NCI-H128 (cell line): ENCODE data around the gene ESRRB.
A peak's percentile ranks its signal among the peaks of the same experiment; 100 is the strongest.

ENCODE experiments used
- DNase-seq: peaks from one replicate; lab custom pipeline; 2025; ENCODE audit not compliant: unreplicated experiment; lab: John Stamatoyannopoulos, UW

The ESRRB gene

DNA sequence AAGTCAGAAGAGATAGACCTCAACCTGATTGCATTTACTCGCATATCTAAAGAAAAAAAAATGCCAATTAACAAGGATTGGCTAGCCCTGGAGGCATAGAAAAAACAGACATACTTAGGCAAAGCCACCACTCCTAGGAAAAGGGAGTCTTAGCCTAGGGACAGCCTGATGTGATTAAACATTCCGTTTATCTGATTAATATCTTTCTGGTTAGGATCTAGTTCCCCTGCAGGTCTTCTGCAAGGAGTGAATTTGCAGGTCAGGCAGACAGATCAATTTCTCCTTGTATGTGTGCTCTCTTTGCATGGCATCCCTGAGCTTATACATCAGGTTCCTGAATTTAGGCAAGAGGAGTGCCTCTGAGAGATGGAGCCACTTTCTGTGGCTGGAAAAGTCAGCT, 70.5 kb downstream of the ESRRB start:
- DNase-seq = no peak

- no peak for DNase-seq
Measured at GRCh38 chr14:76446921-76447320, 71.0 kb downstream of the ESRRB start.

GRCh38 chr14:76450476-76450875, 74.5 kb downstream of the ESRRB start:
- DNase-seq = no peak

- no peak for DNase-seq
Measured at GRCh38 chr14:76456200-76456599, 80.3 kb downstream of the ESRRB start.

- no peak for DNase-seq
Measured at GRCh38 chr14:76456891-76457586, 81.1 kb downstream of the ESRRB start.

DNA sequence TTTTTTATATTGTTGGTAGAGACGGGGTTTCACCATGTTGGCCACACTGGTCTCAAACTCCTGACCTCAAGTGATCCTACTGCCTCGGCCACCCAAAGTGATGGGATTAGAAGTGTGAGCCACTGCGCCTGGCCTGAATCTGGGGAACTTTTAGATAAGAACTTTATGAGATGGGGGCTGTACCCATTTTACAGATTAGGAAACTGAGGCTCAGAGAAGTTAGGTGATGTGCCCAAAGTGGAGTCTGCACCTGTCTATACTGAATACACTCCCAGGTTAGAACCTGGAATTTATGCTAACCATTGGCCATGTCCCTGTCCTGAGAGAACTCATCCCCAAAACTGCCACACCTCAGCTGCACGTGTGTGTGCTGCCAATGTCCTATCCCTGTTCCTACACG, 81.9 kb downstream of the ESRRB start:
- no peak for DNase-seq

DNA sequence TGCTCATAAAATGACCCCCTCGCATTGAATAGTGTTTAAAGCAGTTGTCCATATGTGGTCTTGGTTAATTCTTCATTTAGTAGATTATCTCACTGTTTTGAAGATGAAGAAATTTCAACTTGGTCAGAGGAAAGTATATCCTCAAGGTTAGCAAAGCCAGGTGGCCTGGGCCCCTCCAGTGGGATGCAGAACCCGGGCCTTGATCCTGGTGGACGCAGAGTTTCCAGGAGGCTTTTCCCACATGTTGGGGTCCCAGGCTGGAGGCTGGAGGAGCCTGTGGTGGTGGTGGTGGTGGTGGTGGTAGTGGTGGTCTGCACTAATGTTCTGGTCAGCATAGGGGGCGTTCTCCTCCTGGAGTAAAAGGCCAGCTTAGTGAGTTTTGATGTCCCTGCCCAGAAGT, 85.9 kb downstream of the ESRRB start:
- no peak for DNase-seq

DNA sequence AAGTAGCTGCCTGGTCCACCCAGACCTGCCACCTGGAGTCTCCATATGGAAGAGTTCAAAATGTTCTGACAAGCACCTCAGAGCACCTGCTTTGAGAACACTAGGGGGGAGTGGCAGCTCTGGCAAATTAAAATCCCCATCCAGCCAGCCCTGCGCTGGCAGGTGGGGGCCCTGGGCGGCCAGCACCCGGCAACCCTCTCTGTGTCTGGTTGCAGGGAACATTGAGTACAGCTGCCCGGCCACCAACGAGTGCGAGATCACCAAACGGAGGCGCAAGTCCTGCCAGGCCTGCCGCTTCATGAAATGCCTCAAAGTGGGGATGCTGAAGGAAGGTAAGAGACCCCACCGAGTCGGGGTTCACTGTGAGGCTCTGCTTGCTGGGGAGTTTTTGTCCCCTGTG, 86.4 kb downstream of the ESRRB start:
- DNase-seq = no peak

GRCh38 chr14:76463105-76463504, 87.2 kb downstream of the ESRRB start:
- no peak for DNase-seq

GRCh38 chr14:76464856-76465255, 88.9 kb downstream of the ESRRB start:
- no peak for DNase-seq

- no peak for DNase-seq
Measured at GRCh38 chr14:76465664-76466063, 89.7 kb downstream of the ESRRB start.

DNA sequence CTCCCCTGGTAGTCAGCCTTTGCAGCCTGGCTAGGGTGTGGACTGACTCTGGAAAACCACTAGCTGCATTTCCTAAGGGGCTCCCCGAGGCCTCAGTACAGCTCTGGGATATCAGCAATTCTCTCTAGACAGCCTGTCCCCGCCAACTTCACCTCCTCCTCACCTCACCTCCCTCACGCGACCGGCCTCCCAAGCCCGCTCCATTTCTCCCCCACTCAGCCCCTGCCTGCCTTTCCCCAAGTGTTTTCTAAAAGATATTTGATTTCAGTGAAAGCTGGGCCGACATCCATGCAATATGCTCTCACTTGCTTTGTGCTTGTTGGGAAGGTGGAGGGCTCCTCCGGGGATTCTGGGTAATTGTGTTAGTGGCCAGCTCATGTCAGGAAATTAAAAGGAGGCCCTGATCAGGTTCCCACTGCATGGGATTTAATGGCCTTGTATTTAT, 91.8 kb downstream of the ESRRB start:
- DNase-seq = peak; percentile 71

DNA sequence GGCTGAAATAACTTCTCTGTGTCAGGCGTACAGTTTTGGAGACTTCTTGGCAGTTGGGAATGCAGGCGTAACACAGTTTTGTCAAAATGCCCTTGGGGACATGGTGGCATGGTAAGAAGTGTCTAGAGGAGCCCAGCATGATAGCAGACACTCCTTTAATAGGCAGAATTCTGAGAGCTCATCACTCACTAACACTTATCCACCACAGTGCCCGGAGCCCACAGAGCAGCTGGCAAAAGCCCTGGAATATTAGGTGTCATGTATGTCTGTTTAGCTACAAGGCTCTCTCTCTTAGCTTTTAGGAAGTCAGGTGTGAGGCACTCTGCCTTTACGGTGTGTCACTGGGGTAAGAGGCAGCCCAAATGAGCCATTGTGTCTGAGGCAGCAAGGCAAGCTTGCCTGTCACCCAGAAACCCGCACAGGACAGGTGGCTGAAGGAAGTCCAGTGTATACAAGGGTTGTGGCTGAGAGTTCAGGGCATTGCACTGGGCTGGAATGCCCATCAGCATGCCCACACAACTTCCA, 96.3 kb downstream of the ESRRB start:
- peak; percentile 38 for DNase-seq

- DNase-seq = no peak
Measured at GRCh38 chr14:76473481-76474263, 97.7 kb downstream of the ESRRB start.

DNA sequence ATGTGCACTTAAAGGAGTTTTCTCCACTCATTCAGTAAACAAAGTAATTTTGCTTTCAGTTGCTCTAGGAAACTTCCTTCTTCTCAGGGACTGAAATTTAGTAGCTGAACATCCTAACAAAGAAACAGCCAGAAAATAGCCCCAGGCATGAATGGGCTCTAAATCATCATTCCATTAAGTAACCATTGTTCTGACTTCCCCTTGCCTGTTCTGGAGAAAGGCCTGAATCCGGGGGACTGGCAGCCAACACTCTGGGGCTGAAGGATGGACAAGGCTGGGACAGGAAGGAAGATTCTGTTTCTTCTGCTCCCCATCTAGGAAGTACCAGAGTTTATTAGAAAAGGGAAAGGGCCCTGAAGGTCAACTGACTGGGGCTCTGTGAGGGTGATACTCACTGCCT, 104.5 kb downstream of the ESRRB start:
- DNase-seq = no peak

DNA sequence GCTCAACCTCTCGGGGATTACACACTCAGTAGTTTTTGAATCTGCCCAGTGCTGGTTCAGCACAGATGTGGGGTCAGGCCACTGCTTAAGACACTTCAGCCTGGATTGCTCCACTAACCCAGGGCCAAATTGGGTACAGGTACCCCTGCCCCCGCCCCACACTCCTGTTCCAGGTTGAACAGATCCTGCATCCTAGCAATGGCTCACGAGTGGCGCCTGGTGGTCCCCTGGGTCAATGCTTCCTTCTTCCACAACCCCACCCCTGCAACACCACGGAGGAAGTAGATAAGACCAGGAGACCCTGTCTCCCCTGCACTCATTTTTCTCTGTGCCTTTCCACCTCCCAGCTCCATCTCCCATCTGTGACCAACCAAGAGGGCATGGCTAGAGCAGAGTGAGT, 108.4 kb downstream of the ESRRB start:
- no peak for DNase-seq

- DNase-seq = peak; percentile 89
Measured at GRCh38 chr14:76486251-76486743, 110.4 kb downstream of the ESRRB start.

DNA sequence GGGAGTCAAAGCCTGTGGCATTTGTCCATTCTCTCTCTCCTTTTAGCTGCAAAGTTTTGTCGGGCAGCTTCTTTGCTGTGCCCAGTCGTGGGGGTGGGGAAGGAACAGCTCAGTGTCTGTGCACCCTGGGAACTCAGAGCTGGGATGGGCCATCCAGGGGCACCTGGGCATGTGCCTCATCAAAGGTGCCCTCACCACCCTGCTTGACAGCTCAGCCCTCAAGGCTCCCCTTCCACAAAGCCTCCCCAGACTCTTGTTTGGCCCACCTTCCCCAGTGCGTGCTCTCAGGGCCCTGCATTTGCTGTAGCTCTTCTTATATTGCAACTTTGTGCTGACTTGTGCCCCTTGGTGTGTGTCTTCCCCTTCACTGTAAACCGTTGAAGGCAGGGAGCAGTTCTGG, 112.6 kb downstream of the ESRRB start:
- DNase-seq = no peak

- no peak for DNase-seq
Measured at GRCh38 chr14:76489667-76490066, 113.7 kb downstream of the ESRRB start.

DNA sequence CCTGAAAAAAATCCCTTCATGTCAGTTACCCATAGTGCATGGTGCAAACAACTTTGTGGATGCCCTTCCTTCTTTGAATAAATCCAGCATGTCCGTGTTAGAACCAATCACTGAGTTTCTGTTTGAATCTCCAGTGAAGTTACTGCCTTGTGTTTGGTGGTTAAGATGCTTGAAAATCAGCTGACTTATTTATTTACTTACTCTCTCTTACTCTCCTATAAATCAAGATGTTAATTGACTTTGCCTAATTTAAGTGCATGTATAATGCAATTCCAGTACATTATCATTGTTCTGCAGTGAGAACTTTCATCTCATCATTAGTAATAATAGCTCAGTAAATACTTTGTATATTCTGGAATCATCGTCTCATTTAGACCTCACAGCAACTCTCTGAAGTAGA, 114.2 kb downstream of the ESRRB start:
- no peak for DNase-seq

DNA sequence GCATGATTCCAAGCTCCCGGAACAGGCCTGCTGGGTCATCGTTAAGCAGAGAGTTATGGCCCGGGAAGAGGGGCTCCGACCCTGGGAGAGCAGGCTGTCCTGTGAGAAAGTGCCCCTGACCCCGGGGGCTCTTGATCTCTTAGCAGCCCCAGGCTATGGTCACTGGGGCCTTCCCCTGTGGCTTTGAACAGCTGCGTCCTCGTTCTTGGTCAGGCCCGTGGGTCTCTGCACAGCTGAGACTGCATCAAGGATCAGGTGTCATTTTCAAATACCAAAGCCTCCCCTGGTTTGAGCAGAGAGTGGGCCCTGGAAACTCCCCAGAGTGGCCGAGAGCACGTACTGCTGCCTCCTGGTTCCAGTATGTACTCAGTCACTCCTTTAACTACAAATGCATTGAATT, 114.8 kb downstream of the ESRRB start:
- no peak for DNase-seq
